Measurements from ENCODE around the gene ALG2. TPM values are rescaled to one million over a fixed set of nuclear protein-coding genes. Genes with fewer than 3 reads are reported as not detected.
"Not testable (repeated sequence)": the region's sequence is repeated elsewhere in the genome, so short reads cannot be mapped to it uniquely, and the experiment has no call there.

ALG2 gene
- polyA plus RNA-seq, 3 donors: 15.9 to 25.5 (median 23.6) TPM

DNA sequence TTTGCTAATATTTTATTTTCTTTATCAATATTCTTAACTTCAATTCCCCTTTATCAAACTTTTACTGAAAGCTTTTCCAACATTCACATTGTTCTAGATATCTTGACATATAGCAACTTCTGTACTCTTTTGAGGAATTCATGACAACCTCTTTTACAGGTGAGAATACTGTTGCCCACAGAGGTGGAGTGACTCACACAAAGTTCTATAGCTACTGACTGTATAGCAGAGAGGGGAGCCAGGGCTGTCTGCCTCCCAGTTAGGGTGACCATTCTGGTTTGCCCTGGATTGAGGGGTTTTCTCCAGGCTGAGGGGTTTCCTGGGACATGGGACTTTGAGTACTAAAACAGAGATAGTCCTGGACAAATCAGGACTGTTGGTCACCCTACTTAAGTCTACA, 16.6 kb upstream of the ALG2 start:
- no peak for DNase-seq
- intact Hi-C loops (cut with micrococcal nuclease): no loop called here

DNA sequence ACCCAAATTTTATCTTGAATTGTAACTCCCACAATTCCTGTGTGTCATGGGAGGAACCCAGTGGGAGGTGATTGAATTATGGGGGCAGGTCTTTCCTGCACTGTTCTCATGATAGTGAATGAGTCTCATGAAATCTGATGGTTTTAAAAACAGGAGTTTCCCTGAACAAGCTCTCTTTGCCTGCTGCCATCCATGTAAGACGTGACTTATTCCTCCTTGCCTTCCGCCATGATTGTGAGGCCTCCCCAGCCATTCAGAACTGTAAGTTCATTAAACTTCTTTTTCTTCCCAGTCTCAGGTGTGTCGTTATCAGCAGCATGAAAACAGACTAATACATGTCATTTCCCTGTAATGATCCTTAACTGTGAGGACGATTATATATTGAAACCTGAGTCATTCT, 16.1 kb upstream of the ALG2 start:
- H3K27me3 Mint-ChIP-seq (ENCODE audit: low read depth in 3 of 3); H3K27ac ChIP-seq (ENCODE audit: low read depth in 1 of 2, low read length in 2 of 2); DNase-seq; H3K9ac ChIP-seq (ENCODE audit: insufficient read depth, low read length, poor library complexity, severe bottlenecking); intact Hi-C loops (cut with micrococcal nuclease); H3K9me3 Mint-ChIP-seq; H3K4me2 ChIP-seq (replicated peaks; ENCODE audit: extremely low read depth, low read length, poor library complexity, severe bottlenecking); H3K4me3 Mint-ChIP-seq; H3K4me3 ChIP-seq (replicated peaks in 1 of 3; ENCODE audit: low read depth in 2 of 3, low read length in 3 of 3); H4K20me1 ChIP-seq (ENCODE audit: insufficient read depth, low read length); H3K27ac Mint-ChIP-seq; H3K9me3 ChIP-seq (replicated peaks in 1 of 2; ENCODE audit: control insufficient read depth in 1 of 2, insufficient read depth in 1 of 2, low read length in 2 of 2); H3K4me1 ChIP-seq (ENCODE audit: control insufficient read depth in 1 of 2, insufficient read depth in 2 of 2, low read length in 2 of 2); H3K27me3 ChIP-seq (ENCODE audit: control insufficient read depth in 2 of 2, insufficient read depth in 2 of 2, low read length in 2 of 2); H2AFZ ChIP-seq (ENCODE audit: insufficient read depth, low read depth, low read length, poor library complexity, severe bottlenecking); H3K79me2 ChIP-seq (ENCODE audit: insufficient read depth, low read length): not testable (repeated sequence)
- Mint-ChIP-seq H3K36me3 (peaks cover 45 to 46% of the 10 kb centered on the region in 2 donors), H3K4me1 (peaks cover 10% of the 10 kb centered on the region)
- WGBS (ENCODE audit: insufficient coverage): no CpG with 5 or more reads among the region's 4 CpGs
- H3K36me3 ChIP-seq (replicated peaks in 1 of 2; ENCODE audit: control insufficient read depth in 1 of 2, insufficient read depth in 2 of 2, low read length in 2 of 2): peaks cover 11 to 46% of the 10 kb centered on the region in 2 donors

More for the DNA sequence above, 16.6 kb upstream of the ALG2 start:
- peaks cover 7 to 42% of the 10 kb centered on the region in 2 donors for H3K36me3 ChIP-seq (replicated peaks in 1 of 2; ENCODE audit: control insufficient read depth in 1 of 2, insufficient read depth in 2 of 2, low read length in 2 of 2)
- Mint-ChIP-seq H3K27ac (no peak overlapping the region), H3K27me3 (ENCODE audit: low read depth in 3 of 3) (peaks cover 0 to 1% (median 0%) of the 10 kb centered on the region in 3 donors), H3K9me3 (no peaks in the 10 kb centered on the region), H3K4me1 (peaks cover 10% of the 10 kb centered on the region), H3K36me3 (peaks cover 40 to 41% of the 10 kb centered on the region in 2 donors), H3K4me3 (no peak overlapping the region)
- no peaks in the 10 kb centered on the region for H3K79me2 ChIP-seq (ENCODE audit: insufficient read depth, low read length)
- H3K4me1 ChIP-seq (ENCODE audit: control insufficient read depth in 1 of 2, insufficient read depth in 2 of 2, low read length in 2 of 2): no peaks in the 10 kb centered on the region
- no peaks in the 10 kb centered on the region for H4K20me1 ChIP-seq (ENCODE audit: insufficient read depth, low read length)
- H3K4me2 ChIP-seq (replicated peaks; ENCODE audit: extremely low read depth, low read length, poor library complexity, severe bottlenecking): no peak overlapping the region
- TF ChIP-seq, protein P1, sequence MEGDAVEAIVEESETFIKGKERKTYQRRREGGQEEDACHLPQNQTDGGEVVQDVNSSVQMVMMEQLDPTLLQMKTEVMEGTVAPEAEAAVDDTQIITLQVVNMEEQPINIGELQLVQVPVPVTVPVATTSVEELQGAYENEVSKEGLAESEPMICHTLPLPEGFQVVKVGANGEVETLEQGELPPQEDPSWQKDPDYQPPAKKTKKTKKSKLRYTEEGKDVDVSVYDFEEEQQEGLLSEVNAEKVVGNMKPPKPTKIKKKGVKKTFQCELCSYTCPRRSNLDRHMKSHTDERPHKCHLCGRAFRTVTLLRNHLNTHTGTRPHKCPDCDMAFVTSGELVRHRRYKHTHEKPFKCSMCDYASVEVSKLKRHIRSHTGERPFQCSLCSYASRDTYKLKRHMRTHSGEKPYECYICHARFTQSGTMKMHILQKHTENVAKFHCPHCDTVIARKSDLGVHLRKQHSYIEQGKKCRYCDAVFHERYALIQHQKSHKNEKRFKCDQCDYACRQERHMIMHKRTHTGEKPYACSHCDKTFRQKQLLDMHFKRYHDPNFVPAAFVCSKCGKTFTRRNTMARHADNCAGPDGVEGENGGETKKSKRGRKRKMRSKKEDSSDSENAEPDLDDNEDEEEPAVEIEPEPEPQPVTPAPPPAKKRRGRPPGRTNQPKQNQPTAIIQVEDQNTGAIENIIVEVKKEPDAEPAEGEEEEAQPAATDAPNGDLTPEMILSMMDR (IDR thresholded peaks at IDR 0.05): no peak
- no peak overlapping the region for H3K27ac ChIP-seq (ENCODE audit: low read depth in 1 of 2, low read length in 2 of 2)
- no peaks in the 10 kb centered on the region for H3K9me3 ChIP-seq (replicated peaks in 1 of 2; ENCODE audit: control insufficient read depth in 1 of 2, insufficient read depth in 1 of 2, low read length in 2 of 2)
- no peaks in the 10 kb centered on the region for H3K27me3 ChIP-seq (ENCODE audit: control insufficient read depth in 2 of 2, insufficient read depth in 2 of 2, low read length in 2 of 2)
- H3K9ac ChIP-seq (ENCODE audit: insufficient read depth, low read length, poor library complexity, severe bottlenecking): no peak overlapping the region
- no peak overlapping the region for H3K4me3 ChIP-seq (replicated peaks in 1 of 3; ENCODE audit: low read depth in 2 of 3, low read length in 3 of 3)
- H2AFZ ChIP-seq (ENCODE audit: insufficient read depth, low read depth, low read length, poor library complexity, severe bottlenecking): no peak overlapping the region
